Endothelial cell of umbilical vein (primary cell): ENCODE results near the gene KIF1B. TPM values are rescaled to one million over a fixed set of nuclear protein-coding genes. Genes with fewer than 3 reads are reported as not detected.

ENCODE experiments used
- BruUV-seq: library from RNA; stranded (reverse); fragments of 400-500 nt; replicated peaks from 2 replicates; lab custom pipeline; 2021; lab: Mats Ljungman, UMichigan
- CTCF ChIA-PET: fragments of 300-600, 350-600 bp; sonication (Branson Sonifier 250); formaldehyde crosslinking; loops from one replicate; lab custom pipeline; 2021; ENCODE audit warnings: antibody characterized with exemption, inconsistent platforms; lab: Charles Lee
- POLR2A ChIA-PET: fragments of 300-600, 350-600 bp; sonication (Branson Sonifier 250); formaldehyde crosslinking; loops from one replicate; lab custom pipeline; 2021; ENCODE audit warnings: antibody characterized with exemption, inconsistent platforms; lab: Charles Lee
- DNase-seq: peaks from one replicate; pipeline ENCODE4 v3.0.0-alpha.2; 2011; ENCODE audit warnings: low read depth, low spot score
- FAIRE-seq: peaks from 2 replicates; lab custom pipeline; 2011; peaks lifted over from hg19 to GRCh38; lab: Jason Lieb, UNC
- H2AFZ ChIP-seq: 2 replicates; pipeline ENCODE4 v1.6.0; 2012; ENCODE audit warnings: low read depth, low read length, control low read depth, inconsistent platforms
- H3K27ac ChIP-seq: 2 replicates; pipeline ENCODE4 v1.5.1; 2011; ENCODE audit warnings: low read depth, mild to moderate bottlenecking, control low read depth, low read length, moderate library complexity; ENCODE audit not compliant: insufficient read depth
- H3K27me3 ChIP-seq, 2 experiments: 2 replicates each; pipeline versions ENCODE4 v1.6.0 to v1.6.1; 2011; ENCODE audit warnings: low read length in 2 of 2, mixed read lengths in 1 of 2; ENCODE audit not compliant: control insufficient read depth in 2 of 2, insufficient read depth in 2 of 2
- H3K36me3 ChIP-seq, 2 experiments: 2 replicates in 1 of 2; 3 replicates in 1 of 2; pipeline ENCODE4 v1.5.1; 2011; ENCODE audit warnings: low read length in 2 of 2, mild to moderate bottlenecking in 1 of 2, moderate library complexity in 1 of 2; ENCODE audit not compliant: control insufficient read depth in 2 of 2, insufficient read depth in 2 of 2; ENCODE audit errors: extremely low read depth in 1 of 2
- H3K4me1 ChIP-seq: 3 replicates; pipeline ENCODE4 v1.5.1; 2011; ENCODE audit warnings: mild to moderate bottlenecking, low read length; ENCODE audit not compliant: control insufficient read depth, insufficient read depth; ENCODE audit errors: extremely low read depth
- H3K4me2 ChIP-seq: 2 replicates; pipeline ENCODE4 v1.6.1; 2011; ENCODE audit warnings: low read length, control low read depth, mixed read lengths; ENCODE audit not compliant: insufficient read depth
- H3K4me3 ChIP-seq, 3 experiments: fragments of 200-600 bp in 1 of 3; sonication (generic), shearing (Covaris generic) in 1 of 3; replicated peaks in 1 of 3; 2 replicates each; pipeline ENCODE4 v1.5.1; 2011 to 2016; ENCODE audit warnings: control low read depth in 3 of 3, low read length in 3 of 3, mild to moderate bottlenecking in 2 of 3, inconsistent platforms in 1 of 3, low read depth in 1 of 3, moderate library complexity in 1 of 3; ENCODE audit not compliant: insufficient read depth in 1 of 3
- H3K79me2 ChIP-seq: 2 replicates; pipeline ENCODE4 v1.6.0; 2012; ENCODE audit warnings: low read length, inconsistent platforms; ENCODE audit not compliant: control insufficient read depth, insufficient read depth
- H3K9ac ChIP-seq: replicated peaks from 2 replicates; pipeline ENCODE3; 2011; ENCODE audit warnings: low read length, control low read depth; ENCODE audit not compliant: insufficient read depth; ENCODE audit errors: extremely low read depth
- H3K9me1 ChIP-seq: replicated peaks from 3 replicates; pipeline ENCODE4 v1.6.0; 2011; ENCODE audit warnings: mild to moderate bottlenecking, low read length; ENCODE audit not compliant: control insufficient read depth, insufficient read depth; ENCODE audit errors: extremely low read depth
- H3K9me3 ChIP-seq: replicated peaks from 2 replicates; pipeline ENCODE4 v1.5.1; 2012; ENCODE audit warnings: low read length, inconsistent platforms; ENCODE audit not compliant: control insufficient read depth, insufficient read depth
- H4K20me1 ChIP-seq: replicated peaks from 2 replicates; pipeline ENCODE3; 2011; ENCODE audit warnings: mild to moderate bottlenecking, low read length; ENCODE audit not compliant: control insufficient read depth, insufficient read depth; ENCODE audit errors: extremely low read depth
- EZH2 ChIP-seq: IDR thresholded peaks from 2 replicates; pipeline ENCODE4 v1.6.1; 2012; ENCODE audit warnings: borderline replicate concordance, low read depth, mild to moderate bottlenecking, moderate library complexity, low read length, inconsistent platforms; ENCODE audit not compliant: severe bottlenecking
- GATA2 ChIP-seq: IDR thresholded peaks from 2 replicates; pipeline ENCODE4 v1.7.0; 2011; ENCODE audit warnings: low read depth, mild to moderate bottlenecking, moderate library complexity, mixed read lengths, low read length; ENCODE audit not compliant: insufficient read length, insufficient read depth
- JUN ChIP-seq: IDR thresholded peaks from 2 replicates; pipeline ENCODE4 v1.6.1; 2011; ENCODE audit warnings: borderline replicate concordance, low read depth; ENCODE audit not compliant: insufficient read length, insufficient read depth
- MYC ChIP-seq: IDR thresholded peaks from one replicate; pipeline ENCODE4 v1.6.1; 2011; ENCODE audit warnings: mild to moderate bottlenecking, low read depth, low read length
- POLR2A ChIP-seq: IDR thresholded peaks from 2 replicates; pipeline ENCODE4 v1.6.1; 2012; ENCODE audit warnings: low read depth, mild to moderate bottlenecking, control low read depth, low read length
- POLR2AphosphoS5 ChIP-seq: IDR thresholded peaks from 2 replicates; pipeline ENCODE4 v1.6.1; 2012; ENCODE audit warnings: low read depth, mild to moderate bottlenecking, control low read depth, low read length, moderate library complexity; ENCODE audit not compliant: insufficient read depth
- dilution Hi-C: fragments of 300-500 bp; cut with MboI; formaldehyde crosslinking; loops from one replicate; pipeline ENCODE4 v1.15.0; 2019; ENCODE audit warnings: low sequenced_read_pairs; ENCODE audit not compliant: extremely low pct_ligation_motif_present
- intact Hi-C: fragments of 100-400 bp; cut with micrococcal nuclease; formaldehyde crosslinking; loops from one replicate; pipeline ENCODE4 v1.10.0; 2022
- polyA plus RNA-seq, 4 experiments: library from polyadenylated mRNA; depleted of rRNA in 3 of 4; stranded (reverse) in 3 of 4; unstranded in 1 of 4; fragments of >200 nt; gene quantifications; 2 replicates each; pipeline versions ENCODE4 v1.2.1 to v1.2.3, GENCODE V29; 2011 to 2012; ENCODE audit warnings: missing spikeins in 1 of 4
- total RNA-seq: library from RNA; stranded (reverse); gene quantifications from 2 replicates; pipeline ENCODE4 v1.2.3, GENCODE V29; 2021
- TF ChIP-seq, protein P1 (sequence below): IDR thresholded peaks from 2 replicates; pipeline ENCODE4 v1.6.1; 2011; ENCODE audit not compliant: insufficient read depth, insufficient read length
- TF ChIP-seq, protein P2 (sequence below), 2 donors: IDR thresholded peaks; 1 replicate in 1 of 2; 2 replicates in 1 of 2; pipeline ENCODE4 v1.5.1; 2011; ENCODE audit warnings: low read length in 2 of 2, mild to moderate bottlenecking in 2 of 2, moderate library complexity in 2 of 2, control low read depth in 1 of 2, inconsistent platforms in 1 of 2, low read depth in 1 of 2; ENCODE audit not compliant: insufficient read depth in 1 of 2; ENCODE audit errors: extremely low read depth in 1 of 2

The KIF1B gene
- total and polyA plus RNA-seq, 2 donors (not counting 3 experiments of a cell fraction or from before 2014, with no cell fraction given), result 14.8 to 58.6 TPM

- TF ChIP-seq EZH2, result no peak
- no peak for TF ChIP-seq POLR2A
- TF ChIP-seq, protein P1, sequence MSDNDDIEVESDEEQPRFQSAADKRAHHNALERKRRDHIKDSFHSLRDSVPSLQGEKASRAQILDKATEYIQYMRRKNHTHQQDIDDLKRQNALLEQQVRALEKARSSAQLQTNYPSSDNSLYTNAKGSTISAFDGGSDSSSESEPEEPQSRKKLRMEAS, result no peak
- Histone ChIP-seq H3K9me3 (no peaks in the 10 kb centered on the region), H3K27ac (no peak overlapping the region), H3K36me3 (peaks cover 0 to 11% of the 10 kb centered on the region in 2 experiments), H3K4me2 (no peak overlapping the region), H3K9ac (no peak overlapping the region), H3K79me2 (no peaks in the 10 kb centered on the region), H4K20me1 (no peaks in the 10 kb centered on the region), H2AFZ (no peak overlapping the region), H3K27me3 (no peaks in the 10 kb centered on the region), H3K9me1 (no peaks in the 10 kb centered on the region), H3K4me1 (peaks cover 3% of the 10 kb centered on the region), H3K4me3 (no peak overlapping the region)
- no TSS peak for BruUV-seq
- intact Hi-C loops, result no loop called here
- FAIRE-seq (no peak), DNase-seq (no peak)
- dilution Hi-C loops, result no loop called here
- POLR2A ChIA-PET, result no interaction called here
- CTCF ChIA-PET, result interaction anchor here (1.0 to 1.8 kb wide), 6 partner anchors 7 to 113 kb away, joined by 4 to 6 read pairs (median 4); partner anchors contain the start of genes CENPS and PGD
Observed at GRCh38 chr1:10380594-10381275, 170.4 kb downstream of the KIF1B start.

DNA sequence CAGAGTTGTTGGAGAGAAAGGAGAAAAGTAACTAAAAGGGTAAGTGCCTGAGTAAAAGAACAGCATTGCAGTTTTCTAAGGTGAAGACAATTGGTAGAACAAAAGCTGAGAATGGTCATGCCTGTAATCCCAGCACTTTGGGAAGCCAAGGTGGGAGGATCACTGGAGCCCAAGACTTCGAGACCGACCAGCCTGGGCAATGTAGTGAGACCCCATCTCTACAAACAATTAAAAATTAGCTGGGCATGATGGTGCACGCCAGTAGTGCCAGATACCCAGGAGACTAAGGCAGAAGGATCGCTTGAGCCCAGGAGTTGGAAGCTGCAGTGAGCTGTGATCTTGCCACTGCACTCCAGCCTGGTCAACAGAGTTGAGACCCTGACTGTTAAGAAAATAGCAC is 173.3 kb downstream of the KIF1B start:
- peaks cover 0 to 2% of the 10 kb centered on the region in 2 experiments for H3K36me3 ChIP-seq
- FAIRE-seq (no peak), DNase-seq (no peak)
- H3K79me2 ChIP-seq, result no peaks in the 10 kb centered on the region
- H3K27me3 ChIP-seq, result no peaks in the 10 kb centered on the region
- peaks cover 12% of the 10 kb centered on the region for H3K4me1 ChIP-seq
- no peaks in the 10 kb centered on the region for H3K9me3 ChIP-seq
- H2AFZ ChIP-seq, result no peak overlapping the region
- ChIA-PET CTCF (no interaction called here), POLR2A (no interaction called here)
- intact Hi-C loops, result no loop called here
- no peaks in the 10 kb centered on the region for H3K9me1 ChIP-seq
- H3K4me3 ChIP-seq, result no peak overlapping the region
- no TSS peak for BruUV-seq
- H4K20me1 ChIP-seq, result no peaks in the 10 kb centered on the region
- dilution Hi-C loops, result no loop called here
- no peak overlapping the region for H3K4me2 ChIP-seq
- TF ChIP-seq MYC (no peak), GATA2 (no peak), EZH2 (no peak), POLR2AphosphoS5 (no peak), JUN (no peak)
- TF ChIP-seq, protein P1, result no peak
- TF ChIP-seq, protein P2, sequence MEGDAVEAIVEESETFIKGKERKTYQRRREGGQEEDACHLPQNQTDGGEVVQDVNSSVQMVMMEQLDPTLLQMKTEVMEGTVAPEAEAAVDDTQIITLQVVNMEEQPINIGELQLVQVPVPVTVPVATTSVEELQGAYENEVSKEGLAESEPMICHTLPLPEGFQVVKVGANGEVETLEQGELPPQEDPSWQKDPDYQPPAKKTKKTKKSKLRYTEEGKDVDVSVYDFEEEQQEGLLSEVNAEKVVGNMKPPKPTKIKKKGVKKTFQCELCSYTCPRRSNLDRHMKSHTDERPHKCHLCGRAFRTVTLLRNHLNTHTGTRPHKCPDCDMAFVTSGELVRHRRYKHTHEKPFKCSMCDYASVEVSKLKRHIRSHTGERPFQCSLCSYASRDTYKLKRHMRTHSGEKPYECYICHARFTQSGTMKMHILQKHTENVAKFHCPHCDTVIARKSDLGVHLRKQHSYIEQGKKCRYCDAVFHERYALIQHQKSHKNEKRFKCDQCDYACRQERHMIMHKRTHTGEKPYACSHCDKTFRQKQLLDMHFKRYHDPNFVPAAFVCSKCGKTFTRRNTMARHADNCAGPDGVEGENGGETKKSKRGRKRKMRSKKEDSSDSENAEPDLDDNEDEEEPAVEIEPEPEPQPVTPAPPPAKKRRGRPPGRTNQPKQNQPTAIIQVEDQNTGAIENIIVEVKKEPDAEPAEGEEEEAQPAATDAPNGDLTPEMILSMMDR (IDR thresholded peaks at IDR 0.05; ENCODE audit: extremely low read depth in 1 of 2, insufficient read depth in 1 of 2, low read depth in 1 of 2, low read length in 2 of 2), result no peak
- H3K27ac ChIP-seq, result no peak overlapping the region
- H3K9ac ChIP-seq, result no peak overlapping the region
